Right forelimb (tissue), 1 donor: ENCODE data around the gene HOXC6.

Experiments used
- DNase-seq: peaks from one replicate; pipeline ENCODE4 v3.0.0-alpha.2; 2018

HOXC6 gene

DNA sequence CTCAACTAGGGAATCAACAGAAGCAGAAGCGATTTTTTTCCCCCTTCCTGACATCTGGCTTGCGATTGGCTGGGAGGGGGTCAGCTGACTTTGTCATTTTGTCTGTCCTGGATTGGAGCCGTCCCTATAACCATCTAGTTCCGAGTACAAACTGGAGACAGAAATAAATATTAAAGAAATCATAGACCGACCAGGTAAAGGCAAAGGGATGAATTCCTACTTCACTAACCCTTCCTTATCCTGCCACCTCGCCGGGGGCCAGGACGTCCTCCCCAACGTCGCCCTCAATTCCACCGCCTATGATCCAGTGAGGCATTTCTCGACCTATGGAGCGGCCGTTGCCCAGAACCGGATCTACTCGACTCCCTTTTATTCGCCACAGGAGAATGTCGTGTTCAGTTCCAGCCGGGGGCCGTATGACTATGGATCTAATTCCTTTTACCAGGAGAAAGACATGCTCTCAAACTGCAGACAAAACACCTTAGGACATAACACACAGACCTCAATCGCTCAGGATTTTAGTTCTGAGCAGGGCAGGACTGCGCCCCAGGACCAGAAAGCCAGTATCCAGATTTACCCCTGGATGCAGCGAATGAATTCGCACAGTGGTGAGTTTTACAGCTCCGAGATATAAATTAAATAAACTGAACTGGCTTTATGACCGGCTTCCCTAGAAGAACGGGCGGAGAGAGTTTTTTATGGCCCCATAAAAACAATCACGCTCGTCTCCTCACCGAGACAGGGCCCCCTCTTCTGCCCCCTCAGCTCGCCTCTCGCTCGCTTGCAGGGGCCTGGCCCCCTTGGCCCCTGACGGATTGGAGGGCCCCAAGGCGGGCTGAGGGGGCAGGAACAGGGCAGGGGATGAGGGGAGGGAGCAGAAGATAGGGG lies at the start of gene HOXC6:
Gene HOXC6, plus strand, starts transcription at position 127 of the 888 bp plus-strand sequence. Its CDS starts 82 bp downstream, at position 209.
- no peak for DNase-seq

DNA sequence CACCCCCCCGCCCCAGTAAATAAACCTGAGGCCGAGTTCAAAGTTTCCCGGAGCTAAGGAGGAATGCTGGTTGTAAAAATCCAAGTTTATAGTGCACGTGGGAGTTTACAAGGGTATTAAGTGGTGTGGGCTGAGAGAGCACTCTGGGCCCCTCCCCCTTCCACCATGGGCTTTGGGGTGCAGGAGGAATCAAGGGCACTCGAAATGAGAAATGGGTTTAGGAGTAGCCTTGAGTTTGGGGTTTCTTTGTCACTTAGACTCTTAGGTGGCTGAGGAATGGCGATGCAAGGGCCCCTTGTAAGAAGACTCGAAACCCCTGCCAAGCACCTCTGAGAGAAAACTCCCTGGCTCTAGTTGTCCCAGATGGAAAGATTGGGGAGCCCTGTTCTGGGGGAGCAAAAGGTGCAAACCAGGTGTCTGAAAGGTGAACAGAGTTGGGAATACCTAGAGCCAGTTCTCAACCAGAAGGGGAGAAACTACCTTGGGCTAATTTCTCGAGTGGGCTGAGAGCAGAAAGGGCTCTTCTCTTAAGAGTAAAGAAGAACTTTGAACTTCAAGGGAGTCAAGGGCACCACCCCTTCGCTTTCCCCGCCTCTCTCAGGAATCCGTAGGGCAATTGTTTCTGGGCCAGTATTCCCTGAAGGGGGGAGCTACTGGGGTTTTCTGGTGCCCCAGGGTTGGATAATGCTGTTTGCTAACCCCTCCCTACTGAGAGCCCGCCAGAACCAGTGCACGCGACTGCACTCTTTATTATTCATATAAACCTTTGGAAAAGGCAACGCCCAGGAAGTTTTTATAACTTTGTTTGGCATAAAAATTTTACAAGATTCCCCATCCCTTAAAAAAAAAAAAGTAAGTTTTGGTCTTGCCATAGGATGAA lies 49.5 kb upstream of the HOXC6 start:
- DNase-seq: no peak

GRCh38 chr12:53980104-53980801 lies 48.0 kb upstream of the HOXC6 start:
- DNase-seq: no peak

- DNase-seq: no peak
These were observed 47.3 kb upstream of the HOXC6 start for GRCh38 chr12:53980802-53981496.

DNA sequence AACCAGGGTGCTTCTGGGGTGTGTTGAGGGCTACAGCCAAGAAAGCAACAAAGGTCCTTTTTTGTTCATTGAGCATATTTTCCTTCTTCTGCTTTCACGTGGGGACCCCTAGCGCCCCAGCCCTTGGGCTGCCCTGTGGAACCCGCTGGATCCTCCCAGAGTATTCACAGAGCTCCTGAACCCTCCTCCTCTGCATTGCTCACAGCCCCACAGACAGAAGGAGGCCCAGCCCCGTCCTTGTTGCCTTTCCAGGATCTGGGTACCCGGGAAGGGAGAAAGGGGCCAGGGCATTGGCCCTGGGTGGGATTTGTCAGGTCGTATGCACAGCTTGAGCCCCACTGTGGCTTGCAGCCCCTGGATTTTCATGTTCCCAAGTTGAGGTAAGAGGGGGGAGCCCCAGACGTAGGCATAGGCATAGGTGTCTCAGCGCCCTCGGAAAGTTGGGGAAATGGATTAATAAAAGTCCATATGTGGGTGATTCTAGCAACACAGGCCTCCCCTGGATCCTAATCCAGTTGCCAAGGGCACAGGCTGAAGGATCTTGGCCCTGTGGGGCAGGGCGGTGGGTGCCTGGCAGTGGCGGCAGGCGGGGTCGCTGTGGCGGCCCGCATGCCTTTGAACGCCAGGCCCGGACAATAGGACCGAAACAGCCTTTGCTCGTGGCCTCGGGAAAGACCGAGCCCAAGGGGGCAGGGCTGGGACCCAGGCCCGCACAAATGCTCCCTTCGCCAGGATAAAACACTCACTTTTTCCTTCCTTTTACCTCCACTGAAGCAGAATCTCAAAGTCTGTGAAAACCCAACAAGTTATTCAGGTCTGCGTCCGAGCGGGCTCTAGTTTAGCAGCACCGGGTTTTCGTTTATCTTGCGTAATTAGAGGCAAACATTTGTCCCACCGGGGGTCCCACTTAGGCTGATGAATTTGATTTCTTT lies 46.3 kb upstream of the HOXC6 start:
- DNase-seq: no peak

DNA sequence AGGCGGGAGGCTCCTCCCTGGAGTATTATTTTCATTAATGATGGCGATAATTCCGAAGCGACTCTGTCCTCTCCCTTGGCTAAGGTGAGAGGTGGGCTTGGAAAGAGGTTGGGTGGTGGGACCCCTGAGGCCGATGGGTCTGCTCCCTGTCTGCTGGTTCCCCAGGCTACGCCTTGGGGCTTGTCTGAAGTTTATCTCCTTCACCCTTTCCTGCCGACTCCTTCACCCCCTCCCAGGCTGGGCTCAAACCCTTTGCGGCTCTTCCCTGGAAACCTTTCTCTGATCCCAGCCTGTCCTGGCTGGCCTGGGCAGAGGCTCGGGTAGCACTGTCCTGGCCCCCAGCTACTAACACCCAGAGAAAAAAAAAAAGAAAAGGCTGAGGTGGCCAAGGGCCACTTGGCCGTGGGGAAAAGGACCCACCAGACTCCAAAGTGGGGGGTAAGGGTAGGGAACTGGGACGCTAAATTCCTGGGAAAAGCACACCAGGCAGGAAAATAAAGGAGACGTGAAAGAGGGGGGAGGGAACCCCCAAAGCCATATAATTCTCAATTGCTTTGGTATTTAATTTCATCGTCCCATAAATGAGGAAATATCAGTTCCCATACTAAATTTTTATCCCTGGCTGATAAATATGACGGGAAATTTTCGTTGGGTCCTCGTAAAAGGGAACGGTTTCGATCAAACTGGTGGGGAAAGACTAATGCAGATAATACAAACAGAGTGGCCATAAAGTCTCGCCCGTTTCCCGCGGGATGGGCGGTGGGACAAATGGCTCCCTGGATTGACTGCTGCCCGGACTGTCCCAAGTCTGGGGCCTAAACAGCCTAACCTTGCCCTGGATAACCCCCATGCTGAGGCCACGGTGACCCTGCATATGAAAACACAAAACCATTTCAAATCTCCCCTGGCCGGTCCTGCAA lies 45.3 kb upstream of the HOXC6 start:
- DNase-seq: no peak

- DNase-seq: no peak
These were observed 44.7 kb upstream of the HOXC6 start for GRCh38 chr12:53983568-53983949.

DNA sequence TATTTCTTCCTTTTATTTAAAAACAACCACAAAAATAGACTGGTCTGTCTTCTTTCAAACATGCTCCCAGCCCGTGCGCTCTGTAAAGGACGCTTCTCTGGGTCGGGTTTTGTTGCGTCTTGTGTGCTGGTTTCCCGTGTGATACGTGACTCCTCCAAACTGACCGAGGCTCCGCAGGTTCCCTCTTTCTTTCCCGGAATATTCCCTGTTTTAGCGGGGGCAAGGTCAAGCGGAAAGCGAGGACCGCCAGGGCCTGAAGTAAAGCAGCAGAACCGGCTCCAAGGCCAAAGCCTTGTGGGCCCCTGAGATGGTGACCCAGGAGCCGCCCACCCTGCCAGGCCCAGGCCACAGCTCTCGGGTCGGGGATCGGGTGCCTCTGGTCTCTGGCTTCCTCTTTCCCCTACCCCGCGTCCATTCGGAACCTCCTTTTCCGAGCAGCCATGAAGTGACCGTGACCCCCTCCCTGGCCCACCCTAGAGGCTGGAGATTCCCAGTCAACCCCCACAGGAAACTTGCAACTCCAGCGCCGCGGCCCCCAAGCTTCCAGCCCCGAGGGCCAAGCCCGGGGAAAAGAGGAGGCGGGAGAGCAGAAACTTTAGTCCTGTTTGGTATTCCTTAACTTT lies 44.2 kb upstream of the HOXC6 start:
- DNase-seq: no peak

GRCh38 chr12:53984901-53985691 lies 43.1 kb upstream of the HOXC6 start, which contains the start of gene HOXC10:
TSS of gene HOXC10 (plus strand) at chr12:53985146. CDS start at chr12:53985260, 114 bp downstream.
- peak; percentile 88 for DNase-seq

- no peak for DNase-seq
These were observed 42.6 kb upstream of the HOXC6 start for GRCh38 chr12:53985692-53985993.

DNA sequence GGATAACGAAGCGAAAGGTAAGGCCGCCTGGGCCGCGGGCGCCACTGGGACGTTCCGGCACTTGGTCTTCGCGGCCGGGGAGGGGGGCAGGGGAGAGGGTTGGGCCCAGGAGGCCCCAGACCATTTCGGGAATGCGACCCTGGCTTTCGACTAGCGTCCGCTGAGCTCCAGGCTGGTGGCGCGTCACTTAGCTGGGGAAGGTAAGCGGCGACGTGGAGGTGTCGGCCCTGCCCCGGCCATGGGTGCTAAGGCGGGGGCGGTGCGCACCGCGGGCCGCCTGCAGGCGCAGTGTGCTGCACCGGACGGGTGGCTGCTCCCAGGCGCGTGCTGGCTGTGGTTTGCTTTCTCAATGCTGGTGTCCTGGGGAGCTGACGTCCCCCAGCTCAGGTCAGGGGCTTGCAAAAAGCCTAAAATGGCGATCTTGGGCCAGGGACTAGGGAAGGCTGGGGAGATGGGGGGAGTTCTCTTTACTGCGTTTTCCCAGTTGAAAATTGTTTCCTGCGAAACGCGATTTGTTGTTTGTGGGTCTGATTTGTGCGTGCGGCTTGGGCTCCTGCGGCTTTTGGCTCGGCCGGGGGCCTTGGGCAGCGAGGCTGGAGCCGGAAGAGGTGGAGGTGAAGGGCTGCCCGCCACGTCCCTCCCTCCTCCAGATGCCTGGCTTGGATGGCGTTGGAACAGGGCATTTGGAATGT lies 42.1 kb upstream of the HOXC6 start:
- no peak for DNase-seq

GRCh38 chr12:53986686-53987483 lies 41.4 kb upstream of the HOXC6 start:
- DNase-seq: no peak

DNA sequence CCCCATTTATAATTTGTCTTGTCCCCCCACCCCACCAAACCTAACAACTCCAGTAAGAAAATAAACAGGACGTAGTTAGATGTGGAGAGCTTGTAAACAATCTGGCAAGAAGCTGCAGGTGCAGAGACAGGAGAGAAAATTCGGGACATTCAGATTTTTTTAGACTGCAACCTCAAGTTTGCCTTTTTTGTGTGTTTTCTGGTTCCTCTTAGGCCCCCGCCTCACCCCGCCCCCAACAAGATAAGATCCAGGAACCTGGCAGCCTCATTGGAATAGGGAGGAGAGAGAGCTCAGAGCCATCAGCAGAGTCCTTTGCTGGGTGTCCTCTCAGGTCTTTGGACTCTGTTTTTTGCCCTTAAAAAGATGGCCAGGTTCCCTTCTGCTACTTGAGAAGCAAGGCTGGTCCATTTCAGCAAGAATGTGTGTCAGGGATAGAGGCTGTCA lies 40.4 kb upstream of the HOXC6 start:
- no peak for DNase-seq

DNA sequence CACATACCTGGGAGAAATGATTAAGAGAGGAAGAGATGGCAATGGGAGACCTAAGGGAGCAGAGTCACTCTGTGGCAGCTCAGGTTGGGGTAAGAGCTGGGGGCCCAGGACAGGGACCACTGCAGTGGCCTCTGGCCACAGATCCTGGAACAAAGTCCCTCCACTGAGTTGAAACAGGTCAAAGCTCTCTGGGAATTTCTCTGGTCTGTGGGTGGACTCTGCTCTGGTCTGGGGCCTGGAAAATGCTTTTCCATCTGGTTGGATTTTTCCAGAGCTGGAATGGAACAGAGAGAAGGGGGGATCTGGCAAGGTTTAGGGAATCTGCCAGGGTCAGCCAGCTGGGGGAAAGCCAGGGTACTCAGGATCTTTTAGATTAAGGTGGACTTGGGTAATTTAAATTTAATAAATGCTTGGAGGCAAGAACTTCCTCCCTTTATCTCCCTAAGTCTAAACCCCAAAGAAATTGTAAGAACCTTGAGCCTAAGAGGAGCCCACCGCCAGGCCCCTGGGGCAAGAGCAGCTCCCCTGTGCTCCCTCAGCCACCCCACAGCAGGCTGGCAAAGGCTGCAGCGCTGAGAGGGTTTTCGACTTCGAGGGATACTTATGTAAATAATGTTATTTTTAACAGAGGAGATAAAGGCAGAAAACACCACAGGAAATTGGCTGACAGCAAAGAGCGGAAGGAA lies 39.6 kb upstream of the HOXC6 start:
- DNase-seq: no peak

DNA sequence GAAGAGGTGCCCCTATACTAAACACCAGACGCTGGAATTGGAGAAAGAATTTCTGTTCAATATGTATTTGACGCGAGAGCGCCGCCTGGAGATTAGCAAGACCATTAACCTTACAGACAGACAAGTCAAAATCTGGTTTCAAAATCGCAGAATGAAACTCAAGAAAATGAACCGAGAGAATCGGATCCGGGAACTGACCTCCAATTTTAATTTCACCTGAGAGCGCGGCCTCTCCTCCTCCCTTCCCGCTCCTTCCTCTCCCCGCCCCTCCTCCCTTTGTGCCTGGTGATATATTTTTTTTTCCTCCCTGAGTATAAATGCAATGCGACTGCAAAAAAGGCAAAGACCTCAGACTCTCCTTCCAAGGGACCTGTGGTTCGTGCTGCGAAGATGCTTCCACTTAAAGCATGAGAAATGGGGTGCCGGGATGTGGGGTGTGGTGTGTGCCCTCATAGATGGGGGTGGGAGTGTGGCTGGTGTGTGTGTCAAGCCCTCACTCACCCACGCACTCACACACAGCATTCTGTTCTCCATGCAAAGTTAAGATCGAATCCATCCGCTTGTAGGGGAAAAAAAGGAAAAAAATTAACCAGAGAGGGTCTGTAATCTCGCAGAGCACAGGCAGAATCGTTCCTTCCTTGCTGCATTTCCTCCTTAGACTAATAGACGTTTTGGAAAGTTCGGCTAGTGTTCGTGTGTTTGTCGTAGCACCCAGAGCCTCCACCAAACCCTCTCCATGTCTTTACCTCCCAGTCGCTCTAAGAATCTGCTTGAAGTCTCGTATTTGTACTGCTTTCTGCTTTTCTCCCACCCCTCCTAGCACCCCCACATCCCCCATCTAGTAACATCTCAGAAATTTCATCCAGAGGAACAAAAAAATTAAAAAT lies 38.8 kb upstream of the HOXC6 start:
- DNase-seq: no peak
